Putamen (tissue), 1 donor: ENCODE measurements around the gene PAPPA2.

Source experiments
- DNase-seq: peaks from one replicate; pipeline ENCODE4 v3.0.0-alpha.2; 2016; ENCODE audit warnings: low spot score

The PAPPA2 gene

GRCh38 chr1:176499671-176500070, 36.7 kb downstream of the PAPPA2 start:
- no peak for DNase-seq

GRCh38 chr1:176501599-176501998, 38.6 kb downstream of the PAPPA2 start:
- no peak for DNase-seq

- DNase-seq, result no peak
Observed at GRCh38 chr1:176504848-176505553, 42.0 kb downstream of the PAPPA2 start.

GRCh38 chr1:176512966-176513365, 50.0 kb downstream of the PAPPA2 start:
- DNase-seq, result no peak

- no peak for DNase-seq
Observed at GRCh38 chr1:176515310-176515709, 52.3 kb downstream of the PAPPA2 start.

- DNase-seq, result no peak
Observed at GRCh38 chr1:176517484-176517883, 54.5 kb downstream of the PAPPA2 start.

- no peak for DNase-seq
Observed at GRCh38 chr1:176521211-176521610, 58.2 kb downstream of the PAPPA2 start.

GRCh38 chr1:176522310-176522845, 59.4 kb downstream of the PAPPA2 start:
- no peak for DNase-seq

- no peak for DNase-seq
Observed at GRCh38 chr1:176529395-176530090, 66.6 kb downstream of the PAPPA2 start.

- no peak for DNase-seq
Observed at GRCh38 chr1:176531036-176531435, 68.1 kb downstream of the PAPPA2 start.

GRCh38 chr1:176531921-176532897, 69.2 kb downstream of the PAPPA2 start:
- DNase-seq, result no peak

- no peak for DNase-seq
Observed at GRCh38 chr1:176533020-176533419, 70.0 kb downstream of the PAPPA2 start.

GRCh38 chr1:176536588-176536987, 73.6 kb downstream of the PAPPA2 start:
- DNase-seq, result no peak

- no peak for DNase-seq
Observed at GRCh38 chr1:176539018-176539417, 76.0 kb downstream of the PAPPA2 start.

- DNase-seq, result no peak
Observed at GRCh38 chr1:176540428-176540827, 77.5 kb downstream of the PAPPA2 start.

GRCh38 chr1:176541663-176542062, 78.7 kb downstream of the PAPPA2 start:
- DNase-seq, result no peak

- DNase-seq, result no peak
Observed at GRCh38 chr1:176542352-176542751, 79.4 kb downstream of the PAPPA2 start.

- DNase-seq, result no peak
Observed at GRCh38 chr1:176543360-176544129, 80.6 kb downstream of the PAPPA2 start.

GRCh38 chr1:176545034-176545639, 82.2 kb downstream of the PAPPA2 start:
- DNase-seq, result no peak

GRCh38 chr1:176546825-176547224, 83.8 kb downstream of the PAPPA2 start:
- DNase-seq, result no peak

GRCh38 chr1:176551146-176551545, 88.2 kb downstream of the PAPPA2 start:
- DNase-seq, result no peak
